HepG2 (cell line): ENCODE measurements around the gene MAML1. TPM values are rescaled to one million over a fixed set of nuclear protein-coding genes. Genes with fewer than 3 reads are reported as not detected.

Source experiments
- ARNTL ChIP-seq: sonication (generic); formaldehyde crosslinking; IDR thresholded peaks from 2 replicates; pipeline ENCODE4 v1.4.0; 2020; ENCODE audit warnings: mild to moderate bottlenecking, missing genetic modification reagents
- GMEB1 ChIP-seq: sonication (generic); formaldehyde crosslinking; IDR thresholded peaks from 2 replicates; pipeline ENCODE4 v1.5.1; 2020; ENCODE audit warnings: missing genetic modification reagents, mild to moderate bottlenecking, borderline replicate concordance
- JARID2 ChIP-seq: sonication (generic); formaldehyde crosslinking; IDR thresholded peaks from 2 replicates; pipeline ENCODE4 v1.8.1; 2023; ENCODE audit warnings: missing genetic modification reagents, inconsistent platforms; ENCODE audit not compliant: insufficient replicate concordance
- KDM1A ChIP-seq: IDR thresholded peaks from 2 replicates; pipeline ENCODE4 v1.6.1; 2016; ENCODE audit warnings: missing compliant biosample characterization
- KLF16 ChIP-seq, 2 experiments: sonication (generic) in 1 of 2; formaldehyde crosslinking in 1 of 2; IDR thresholded peaks; 2 replicates each; pipeline versions ENCODE4 v1.6.1 to v1.8.0; 2016 to 2023; ENCODE audit warnings: missing genetic modification reagents in 2 of 2, missing compliant biosample characterization in 1 of 2
- MAF1 ChIP-seq: sonication (generic); formaldehyde crosslinking; IDR thresholded peaks from 2 replicates; pipeline ENCODE4 v1.5.0; 2020; ENCODE audit warnings: missing genetic modification reagents, borderline replicate concordance
- MAFF ChIP-seq: IDR thresholded peaks from 2 replicates; pipeline ENCODE4 v1.6.1; 2011; ENCODE audit warnings: low read depth, low read length, improper control_type of control experiment
- MAX ChIP-seq: IDR thresholded peaks from 2 replicates; pipeline ENCODE4 v1.6.1; 2012; ENCODE audit warnings: inconsistent platforms
- MED1 ChIP-seq: sonication (generic); formaldehyde crosslinking; IDR thresholded peaks from 2 replicates; pipeline ENCODE4 v1.4.0; 2020; ENCODE audit warnings: missing genetic modification reagents
- RFXAP ChIP-seq: sonication (generic); formaldehyde crosslinking; IDR thresholded peaks from 2 replicates; pipeline ENCODE4 v1.4.0; 2020; ENCODE audit warnings: missing genetic modification reagents, borderline replicate concordance
- RXRB ChIP-seq: IDR thresholded peaks from 2 replicates; pipeline ENCODE4 v1.6.1; 2016; ENCODE audit warnings: borderline replicate concordance, missing genetic modification reagents, missing compliant biosample characterization
- SPEN ChIP-seq: sonication (generic); formaldehyde crosslinking; IDR thresholded peaks from 2 replicates; pipeline ENCODE4 v1.5.1; 2020; ENCODE audit warnings: low read depth, mild to moderate bottlenecking, missing genetic modification reagents
- STAT6 ChIP-seq: sonication (generic); formaldehyde crosslinking; IDR thresholded peaks from 2 replicates; pipeline ENCODE4 v1.4.0; 2020; ENCODE audit warnings: missing genetic modification reagents, mild to moderate bottlenecking, borderline replicate concordance
- ZHX1 ChIP-seq: sonication (generic); formaldehyde crosslinking; IDR thresholded peaks from 2 replicates; pipeline ENCODE4 v1.8.1; 2022; ENCODE audit warnings: low read depth, mild to moderate bottlenecking, missing genetic modification reagents
- ZNF121 ChIP-seq: sonication (generic); formaldehyde crosslinking; IDR thresholded peaks from 2 replicates; pipeline ENCODE4 v1.5.0; 2020; ENCODE audit warnings: mild to moderate bottlenecking, missing genetic modification reagents
- ZNF383 ChIP-seq: sonication (generic); formaldehyde crosslinking; IDR thresholded peaks from 2 replicates; pipeline ENCODE4 v1.4.0; 2020; ENCODE audit warnings: missing genetic modification reagents, mild to moderate bottlenecking, borderline replicate concordance
- ZNF44 ChIP-seq: sonication (generic); formaldehyde crosslinking; IDR thresholded peaks from 2 replicates; pipeline ENCODE4 v1.5.1; 2020; ENCODE audit warnings: mild to moderate bottlenecking, missing genetic modification reagents
- ZNF724P ChIP-seq: sonication (generic); formaldehyde crosslinking; IDR thresholded peaks from 2 replicates; pipeline ENCODE4 v1.8.0; 2022; ENCODE audit warnings: missing genetic modification reagents, borderline replicate concordance
- ZNF770 ChIP-seq: sonication (generic); formaldehyde crosslinking; IDR thresholded peaks from 2 replicates; pipeline ENCODE4 v1.5.0; 2020; ENCODE audit warnings: mild to moderate bottlenecking, missing genetic modification reagents
- polyA plus RNA-seq, 8 experiments: library from polyadenylated mRNA; depleted of rRNA in 3 of 8; stranded (reverse) in 7 of 8; unstranded in 1 of 8; fragments of >200 nt; fragmentation: Illumina TruSeq in 4 of 8; extraction: Trizol in 4 of 8; gene quantifications; 2 replicates each; pipeline versions ENCODE4 v1.2.1 to v1.2.3, GENCODE V29; 2011 to 2016; ENCODE audit warnings: low read depth in 4 of 8, missing spikeins in 1 of 8, mixed read lengths in 1 of 8; ENCODE audit not compliant: insufficient read depth in 1 of 8
- total RNA-seq, 5 experiments: library from RNA; depleted of rRNA; stranded (reverse); fragments of >200 nt; fragmentation: Illumina TruSeq; extraction: Trizol; gene quantifications; 2 replicates each; pipeline ENCODE4 v1.2.3, GENCODE V29; 2016; ENCODE audit warnings: low read depth in 1 of 5

MAML1 gene
- total and polyA plus RNA-seq, 2 of the 13 experiments (the other 11 are each of a cell fraction or from before 2014, with no cell fraction given) = 10.0 to 10.8 TPM

GRCh38 chr5:179805529-179806249, 73.1 kb downstream of the MAML1 start (continued):
- TF ChIP-seq STAT6 (no peak), JARID2 (CRISPR knock-in tag) (no peak), KDM1A (CRISPR knock-in tag) (no peak), ZNF724P (CRISPR knock-in tag) (peak; percentile 78; the same call in 1 of the 2 replicates), KLF16 (CRISPR knock-in tag; IDR thresholded peaks at IDR 0.05) (0 out of 4 replicates have a peak, but pooled peaks of 1 of the 2 experiments have one; percentile 47), GMEB1 (peak; percentile 32; the same call in 1 of the 2 replicates), MED1 (no peak), ZNF383 (no peak), MAX (peak; percentile 18; the same call in 1 of the 2 replicates), RXRB (CRISPR knock-in tag) (no peak), ZNF44 (CRISPR knock-in tag) (no peak), MAFF (no peak), ZNF121 (CRISPR knock-in tag) (no peak), SPEN (CRISPR knock-in tag) (no peak; the same call in 1 of the 2 replicates), MAF1 (CRISPR knock-in tag) (peak; percentile 37; the same call in 1 of the 2 replicates), ZNF770 (CRISPR knock-in tag) (peak; percentile 66; the same call in 1 of the 2 replicates), RFXAP (CRISPR knock-in tag) (0 out of 2 replicates have a peak, but pooled peaks have one; percentile 1), ARNTL (CRISPR knock-in tag) (no peak), ZHX1 (CRISPR knock-in tag) (no peak)
